Mesothelial cell of epicardium (in vitro differentiated cells): ENCODE data around the gene ATXN2. TPM values are rescaled to one million over a fixed set of nuclear protein-coding genes. Genes with fewer than 3 reads are reported as not detected.

ENCODE experiments used
- DNase-seq, 2 experiments: peaks; one replicate each; pipeline ENCODE4 v3.0.0; 2021; ENCODE audit warnings: low spot score in 2 of 2; ENCODE audit not compliant: unreplicated experiment in 2 of 2
- H3K27ac Mint-ChIP-seq: 2 replicates; pipeline ENCODE4 v1.8.0; 2021; ENCODE audit warnings: mixed read lengths
- H3K27me3 Mint-ChIP-seq: 2 replicates; pipeline ENCODE4 v1.8.0; 2021; ENCODE audit warnings: low read depth, mixed read lengths
- H3K36me3 Mint-ChIP-seq: 2 replicates; pipeline ENCODE4 v1.8.0; 2021; ENCODE audit warnings: mixed read lengths
- H3K4me1 Mint-ChIP-seq: 2 replicates; pipeline ENCODE4 v1.8.0; 2021; ENCODE audit warnings: mixed read lengths
- H3K4me3 Mint-ChIP-seq: 2 replicates; pipeline ENCODE4 v1.8.0; 2021; ENCODE audit warnings: mild to moderate bottlenecking, moderate library complexity, mixed read lengths
- H3K9me3 Mint-ChIP-seq: 2 replicates; pipeline ENCODE4 v1.8.0; 2021; ENCODE audit warnings: mixed read lengths
- total RNA-seq: library from RNA; stranded (reverse); gene quantifications from 3 replicates; pipeline ENCODE4 v1.2.1, GENCODE V29; 2021
- TF ChIP-seq, protein P1 (sequence below): fragments of 200-600 bp; sonication (generic); IDR thresholded peaks from one replicate; pipeline ENCODE4 v1.5.0; 2021; ENCODE audit warnings: antibody characterized with exemption; ENCODE audit not compliant: unreplicated experiment

ATXN2 gene
- total RNA-seq, 1 donor from 2014 or later, result 152 TPM

- Mint-ChIP-seq H3K4me1 (no peaks in the 10 kb centered on the region), H3K27ac (peak overlapping the region; percentile 22), H3K27me3 (no peaks in the 10 kb centered on the region), H3K9me3 (no peaks in the 10 kb centered on the region), H3K4me3 (no peak overlapping the region), H3K36me3 (peaks cover 17% of the 10 kb centered on the region)
- TF ChIP-seq, protein P1, sequence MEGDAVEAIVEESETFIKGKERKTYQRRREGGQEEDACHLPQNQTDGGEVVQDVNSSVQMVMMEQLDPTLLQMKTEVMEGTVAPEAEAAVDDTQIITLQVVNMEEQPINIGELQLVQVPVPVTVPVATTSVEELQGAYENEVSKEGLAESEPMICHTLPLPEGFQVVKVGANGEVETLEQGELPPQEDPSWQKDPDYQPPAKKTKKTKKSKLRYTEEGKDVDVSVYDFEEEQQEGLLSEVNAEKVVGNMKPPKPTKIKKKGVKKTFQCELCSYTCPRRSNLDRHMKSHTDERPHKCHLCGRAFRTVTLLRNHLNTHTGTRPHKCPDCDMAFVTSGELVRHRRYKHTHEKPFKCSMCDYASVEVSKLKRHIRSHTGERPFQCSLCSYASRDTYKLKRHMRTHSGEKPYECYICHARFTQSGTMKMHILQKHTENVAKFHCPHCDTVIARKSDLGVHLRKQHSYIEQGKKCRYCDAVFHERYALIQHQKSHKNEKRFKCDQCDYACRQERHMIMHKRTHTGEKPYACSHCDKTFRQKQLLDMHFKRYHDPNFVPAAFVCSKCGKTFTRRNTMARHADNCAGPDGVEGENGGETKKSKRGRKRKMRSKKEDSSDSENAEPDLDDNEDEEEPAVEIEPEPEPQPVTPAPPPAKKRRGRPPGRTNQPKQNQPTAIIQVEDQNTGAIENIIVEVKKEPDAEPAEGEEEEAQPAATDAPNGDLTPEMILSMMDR, result no peak
- no peak for DNase-seq
These were observed 17.5 kb downstream of the ATXN2 start for GRCh38 chr12:111581434-111582132.

GRCh38 chr12:111580737-111581136, 18.4 kb downstream of the ATXN2 start:
- TF ChIP-seq, protein P1, result no peak
- H3K4me3 Mint-ChIP-seq, result no peak overlapping the region
- H3K27ac Mint-ChIP-seq, result no peak overlapping the region
- H3K4me1 Mint-ChIP-seq, result no peaks in the 10 kb centered on the region
- DNase-seq, result no peak
- no peaks in the 10 kb centered on the region for H3K9me3 Mint-ChIP-seq
- H3K36me3 Mint-ChIP-seq, result peaks cover 17% of the 10 kb centered on the region
- H3K27me3 Mint-ChIP-seq, result no peaks in the 10 kb centered on the region

- Mint-ChIP-seq H3K4me1 (peaks cover 4% of the 10 kb centered on the region), H3K4me3 (no peak overlapping the region), H3K36me3 (peaks cover 16% of the 10 kb centered on the region), H3K27ac (peak overlapping the region; percentile 25), H3K9me3 (no peaks in the 10 kb centered on the region), H3K27me3 (no peaks in the 10 kb centered on the region)
- DNase-seq, result no peak
- TF ChIP-seq, protein P1, result no peak
These were observed 19.0 kb downstream of the ATXN2 start for GRCh38 chr12:111580119-111580425.

GRCh38 chr12:111578971-111579340, 20.2 kb downstream of the ATXN2 start:
- H3K36me3 Mint-ChIP-seq, result peaks cover 16% of the 10 kb centered on the region
- TF ChIP-seq, protein P1, result no peak
- no peak for DNase-seq
- no peaks in the 10 kb centered on the region for H3K27me3 Mint-ChIP-seq
- H3K27ac Mint-ChIP-seq, result no peak overlapping the region
- H3K4me1 Mint-ChIP-seq, result peaks cover 11% of the 10 kb centered on the region
- H3K4me3 Mint-ChIP-seq, result no peak overlapping the region
- H3K9me3 Mint-ChIP-seq, result no peaks in the 10 kb centered on the region

GRCh38 chr12:111578276-111578970, 20.7 kb downstream of the ATXN2 start:
- Mint-ChIP-seq H3K27me3 (no peaks in the 10 kb centered on the region), H3K36me3 (peaks cover 16% of the 10 kb centered on the region), H3K4me3 (no peak overlapping the region), H3K4me1 (peaks cover 13% of the 10 kb centered on the region), H3K27ac (no peak overlapping the region), H3K9me3 (no peaks in the 10 kb centered on the region)
- no peak for DNase-seq
- TF ChIP-seq, protein P1, result no peak
